GM23338 (cell line): ENCODE measurements around the gene FRYL. TPM values are rescaled to one million over a fixed set of nuclear protein-coding genes. Genes with fewer than 3 reads are reported as not detected.

ENCODE experiments used
- ATAC-seq: fragments of 200-7000 bp; cut with Tn5 transposase; 3 replicates; pipeline ENCODE4 v1.9.1; 2020
- DNase-seq: peaks from one replicate; pipeline ENCODE4 v3.0.0-alpha.2; 2015; ENCODE audit warnings: low spot score
- H2AFZ ChIP-seq: fragments of 200-600 bp; sonication (generic); 2 replicates; pipeline ENCODE4 v1.8.0; 2016; ENCODE audit warnings: antibody characterized with exemption, mild to moderate bottlenecking, moderate library complexity
- H3F3A ChIP-seq: fragments of 200-600 bp; sonication (generic); replicated peaks from 2 replicates; pipeline ENCODE4 v1.8.0; 2017; ENCODE audit warnings: antibody characterized with exemption, mixed run types, low read depth
- H3K27ac ChIP-seq: fragments of 200-600 bp; sonication (generic); 2 replicates; pipeline ENCODE4 v1.6.1; 2016; ENCODE audit warnings: low read depth
- H3K27me3 ChIP-seq: fragments of 200-600 bp; sonication (generic); 2 replicates; pipeline ENCODE4 v1.8.0; 2016; ENCODE audit warnings: mild to moderate bottlenecking, mixed run types, moderate library complexity; ENCODE audit not compliant: insufficient read depth
- H3K36me3 ChIP-seq: fragments of 200-600 bp; sonication (generic); 2 replicates; pipeline ENCODE4 v1.8.0; 2016; ENCODE audit warnings: mild to moderate bottlenecking; ENCODE audit not compliant: insufficient read depth
- H3K4me1 ChIP-seq: fragments of 200-600 bp; sonication (generic); 2 replicates; pipeline ENCODE4 v1.8.0; 2016; ENCODE audit warnings: mild to moderate bottlenecking, moderate library complexity; ENCODE audit not compliant: insufficient read depth
- H3K4me2 ChIP-seq: fragments of 200-600 bp; sonication (generic); 2 replicates; pipeline ENCODE4 v1.7.1; 2017; ENCODE audit warnings: mixed run types
- H3K4me3 ChIP-seq: fragments of 200-600 bp; sonication (generic); 2 replicates; pipeline ENCODE4 v1.6.1; 2016; ENCODE audit warnings: mixed run types
- H3K79me2 ChIP-seq: fragments of 200-600 bp; sonication (generic); replicated peaks from 2 replicates; pipeline ENCODE4 v1.8.0; 2017; ENCODE audit warnings: mild to moderate bottlenecking; ENCODE audit not compliant: insufficient read depth
- H3K9me2 ChIP-seq: fragments of 200-600 bp; sonication (generic); 2 replicates; pipeline ENCODE4 v1.8.0; 2017; ENCODE audit not compliant: insufficient read depth
- H4K20me1 ChIP-seq: fragments of 200-600 bp; sonication (generic); replicated peaks from 2 replicates; pipeline ENCODE4 v1.8.0; 2017; ENCODE audit warnings: mild to moderate bottlenecking; ENCODE audit not compliant: insufficient read depth
- H3K27ac Mint-ChIP-seq: 2 replicates; pipeline ENCODE4 v1.8.0; 2020; ENCODE audit warnings: inconsistent platforms, mild to moderate bottlenecking, moderate library complexity, mixed read lengths
- H3K27me3 Mint-ChIP-seq: 3 replicates; pipeline ENCODE4 v1.8.0; 2022; ENCODE audit warnings: low read depth, mild to moderate bottlenecking, moderate library complexity, mixed read lengths, inconsistent platforms; ENCODE audit not compliant: insufficient read depth, poor library complexity
- H3K36me3 Mint-ChIP-seq: 3 replicates; pipeline ENCODE4 v1.8.0; 2021; ENCODE audit warnings: low read depth, mild to moderate bottlenecking, inconsistent platforms, moderate library complexity, mixed read lengths
- H3K4me1 Mint-ChIP-seq: 3 replicates; pipeline ENCODE4 v1.8.0; 2020; ENCODE audit warnings: mild to moderate bottlenecking, inconsistent platforms, mixed read lengths
- H3K4me3 Mint-ChIP-seq: 3 replicates; pipeline ENCODE4 v1.8.0; 2021; ENCODE audit warnings: moderate library complexity, mild to moderate bottlenecking, inconsistent platforms, mixed read lengths
- H3K9me3 Mint-ChIP-seq: 3 replicates; pipeline ENCODE4 v1.8.0; 2020; ENCODE audit warnings: moderate library complexity, mild to moderate bottlenecking, inconsistent platforms, mixed read lengths
- CREB1 ChIP-seq: fragments of 250-450 bp; sonication (Bioruptor Pico); IDR thresholded peaks from 2 replicates; pipeline ENCODE4 v1.5.0; 2020; ENCODE audit warnings: low read depth, mild to moderate bottlenecking, moderate library complexity
- CTCF ChIP-seq, 2 experiments: fragments of 200-600 bp in 1 of 2; sonication (generic) in 1 of 2; conservative IDR thresholded peaks; 2 replicates each; pipeline versions ENCODE4 v1.5.1 to v1.6.1; 2016 to 2017; ENCODE audit warnings: antibody characterized with exemption in 2 of 2, low read depth in 2 of 2, mild to moderate bottlenecking in 2 of 2, moderate library complexity in 1 of 2
- EZH2 ChIP-seq: fragments of 200-600 bp; sonication (generic); IDR thresholded peaks from one replicate; pipeline ENCODE4 v1.8.0; 2017; ENCODE audit warnings: antibody characterized with exemption, mild to moderate bottlenecking, low read depth; ENCODE audit not compliant: unreplicated experiment
- EZH2phosphoT487 ChIP-seq: fragments of 200-600 bp; sonication (generic); IDR thresholded peaks from one replicate; pipeline ENCODE4 v1.8.1; 2018; ENCODE audit warnings: antibody characterized with exemption; ENCODE audit not compliant: unreplicated experiment
- JUNB ChIP-seq: IDR thresholded peaks from one replicate; pipeline ENCODE4 v1.6.1; 2016; ENCODE audit warnings: antibody characterized with exemption; ENCODE audit not compliant: unreplicated experiment
- POLR2AphosphoS5 ChIP-seq: IDR thresholded peaks from 2 replicates; pipeline ENCODE4 v1.6.1; 2016; ENCODE audit warnings: antibody characterized with exemption, low read depth
- STAT1 ChIP-seq: IDR thresholded peaks from one replicate; pipeline ENCODE4 v1.6.1; 2016; ENCODE audit warnings: antibody characterized with exemption; ENCODE audit not compliant: unreplicated experiment
- ZNF114 ChIP-seq: fragments of 250-450 bp; sonication (Bioruptor Pico); IDR thresholded peaks from 2 replicates; pipeline ENCODE4 v1.5.0; 2020; ENCODE audit warnings: mild to moderate bottlenecking, moderate library complexity
- ZNF331 ChIP-seq: fragments of 250-450 bp; sonication (Bioruptor Pico); IDR thresholded peaks from 2 replicates; pipeline ENCODE4 v1.5.0; 2020; ENCODE audit warnings: low read depth, mild to moderate bottlenecking, moderate library complexity
- polyA plus RNA-seq: library from polyadenylated mRNA; unstranded; fragments of >200 nt; fragmentation: Nextera tagmentation; extraction: Ambion mirVana; gene quantifications from 2 replicates; pipeline ENCODE4 v1.2.1, GENCODE V29; 2016
- total RNA-seq: library from RNA; depleted of rRNA; stranded (reverse); fragments of >200 nt; shearing (Covaris generic); gene quantifications from 2 replicates; pipeline ENCODE4 v1.2.3, GENCODE V29; 2014
- TF ChIP-seq, protein P1 (sequence below): fragments of 250-450 bp; sonication (Bioruptor Pico); IDR thresholded peaks from 2 replicates; pipeline ENCODE4 v1.5.0; 2020; ENCODE audit warnings: mild to moderate bottlenecking, moderate library complexity
- TF ChIP-seq, protein P2 (sequence below): IDR thresholded peaks from one replicate; pipeline ENCODE4 v1.6.1; 2018; ENCODE audit warnings: antibody characterized with exemption; ENCODE audit not compliant: unreplicated experiment

Gene FRYL
- total and polyA plus RNA-seq, 2 experiments from 2014 or later = 30.7 to 53.3 TPM

GRCh38 chr4:48475770-48476169, 304.3 kb downstream of the FRYL start:
- no peaks in the 10 kb centered on the region for H3K36me3 Mint-ChIP-seq
- no peaks in the 10 kb centered on the region for H3F3A ChIP-seq
- peaks cover 4% of the 10 kb centered on the region; the same call in 1 of the 3 replicates for H3K4me1 Mint-ChIP-seq
- ATAC-seq = no peak
- H4K20me1 ChIP-seq = no peaks in the 10 kb centered on the region
- H3K36me3 ChIP-seq = no peaks in the 10 kb centered on the region
- no peak for TF ChIP-seq CTCF (conservative IDR thresholded peaks at IDR 0.05; ENCODE audit: low read depth in 2 of 2)
- TF ChIP-seq ZNF114 = no peak
- TF ChIP-seq EZH2phosphoT487 = no peak
- TF ChIP-seq POLR2AphosphoS5 = no peak
- TF ChIP-seq, protein P1, sequence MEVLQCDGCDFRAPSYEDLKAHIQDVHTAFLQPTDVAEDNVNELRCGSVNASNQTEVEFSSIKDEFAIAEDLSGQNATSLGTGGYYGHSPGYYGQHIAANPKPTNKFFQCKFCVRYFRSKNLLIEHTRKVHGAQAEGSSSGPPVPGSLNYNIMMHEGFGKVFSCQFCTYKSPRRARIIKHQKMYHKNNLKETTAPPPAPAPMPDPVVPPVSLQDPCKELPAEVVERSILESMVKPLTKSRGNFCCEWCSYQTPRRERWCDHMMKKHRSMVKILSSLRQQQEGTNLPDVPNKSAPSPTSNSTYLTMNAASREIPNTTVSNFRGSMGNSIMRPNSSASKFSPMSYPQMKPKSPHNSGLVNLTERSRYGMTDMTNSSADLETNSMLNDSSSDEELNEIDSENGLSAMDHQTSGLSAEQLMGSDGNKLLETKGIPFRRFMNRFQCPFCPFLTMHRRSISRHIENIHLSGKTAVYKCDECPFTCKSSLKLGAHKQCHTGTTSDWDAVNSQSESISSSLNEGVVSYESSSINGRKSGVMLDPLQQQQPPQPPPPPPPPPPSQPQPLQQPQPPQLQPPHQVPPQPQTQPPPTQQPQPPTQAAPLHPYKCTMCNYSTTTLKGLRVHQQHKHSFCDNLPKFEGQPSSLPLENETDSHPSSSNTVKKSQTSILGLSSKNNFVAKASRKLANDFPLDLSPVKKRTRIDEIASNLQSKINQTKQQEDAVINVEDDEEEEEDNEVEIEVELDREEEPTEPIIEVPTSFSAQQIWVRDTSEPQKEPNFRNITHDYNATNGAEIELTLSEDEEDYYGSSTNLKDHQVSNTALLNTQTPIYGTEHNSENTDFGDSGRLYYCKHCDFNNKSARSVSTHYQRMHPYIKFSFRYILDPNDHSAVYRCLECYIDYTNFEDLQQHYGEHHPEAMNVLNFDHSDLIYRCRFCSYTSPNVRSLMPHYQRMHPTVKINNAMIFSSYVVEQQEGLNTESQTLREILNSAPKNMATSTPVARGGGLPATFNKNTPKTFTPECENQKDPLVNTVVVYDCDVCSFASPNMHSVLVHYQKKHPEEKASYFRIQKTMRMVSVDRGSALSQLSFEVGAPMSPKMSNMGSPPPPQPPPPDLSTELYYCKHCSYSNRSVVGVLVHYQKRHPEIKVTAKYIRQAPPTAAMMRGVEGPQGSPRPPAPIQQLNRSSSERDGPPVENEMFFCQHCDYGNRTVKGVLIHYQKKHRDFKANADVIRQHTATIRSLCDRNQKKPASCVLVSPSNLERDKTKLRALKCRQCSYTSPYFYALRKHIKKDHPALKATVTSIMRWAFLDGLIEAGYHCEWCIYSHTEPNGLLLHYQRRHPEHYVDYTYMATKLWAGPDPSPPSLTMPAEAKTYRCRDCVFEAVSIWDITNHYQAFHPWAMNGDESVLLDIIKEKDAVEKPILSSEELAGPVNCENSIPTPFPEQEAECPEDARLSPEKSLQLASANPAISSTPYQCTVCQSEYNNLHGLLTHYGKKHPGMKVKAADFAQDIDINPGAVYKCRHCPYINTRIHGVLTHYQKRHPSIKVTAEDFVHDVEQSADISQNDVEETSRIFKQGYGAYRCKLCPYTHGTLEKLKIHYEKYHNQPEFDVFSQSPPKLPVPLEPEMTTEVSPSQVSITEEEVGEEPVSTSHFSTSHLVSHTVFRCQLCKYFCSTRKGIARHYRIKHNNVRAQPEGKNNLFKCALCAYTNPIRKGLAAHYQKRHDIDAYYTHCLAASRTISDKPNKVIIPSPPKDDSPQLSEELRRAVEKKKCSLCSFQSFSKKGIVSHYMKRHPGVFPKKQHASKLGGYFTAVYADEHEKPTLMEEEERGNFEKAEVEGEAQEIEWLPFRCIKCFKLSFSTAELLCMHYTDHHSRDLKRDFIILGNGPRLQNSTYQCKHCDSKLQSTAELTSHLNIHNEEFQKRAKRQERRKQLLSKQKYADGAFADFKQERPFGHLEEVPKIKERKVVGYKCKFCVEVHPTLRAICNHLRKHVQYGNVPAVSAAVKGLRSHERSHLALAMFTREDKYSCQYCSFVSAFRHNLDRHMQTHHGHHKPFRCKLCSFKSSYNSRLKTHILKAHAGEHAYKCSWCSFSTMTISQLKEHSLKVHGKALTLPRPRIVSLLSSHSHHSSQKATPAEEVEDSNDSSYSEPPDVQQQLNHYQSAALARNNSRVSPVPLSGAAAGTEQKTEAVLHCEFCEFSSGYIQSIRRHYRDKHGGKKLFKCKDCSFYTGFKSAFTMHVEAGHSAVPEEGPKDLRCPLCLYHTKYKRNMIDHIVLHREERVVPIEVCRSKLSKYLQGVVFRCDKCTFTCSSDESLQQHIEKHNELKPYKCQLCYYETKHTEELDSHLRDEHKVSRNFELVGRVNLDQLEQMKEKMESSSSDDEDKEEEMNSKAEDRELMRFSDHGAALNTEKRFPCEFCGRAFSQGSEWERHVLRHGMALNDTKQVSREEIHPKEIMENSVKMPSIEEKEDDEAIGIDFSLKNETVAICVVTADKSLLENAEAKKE (CRISPR knock-in tag) = no peak
- no peak for TF ChIP-seq CREB1 (CRISPR knock-in tag)
- no peak for TF ChIP-seq EZH2
- no peak for TF ChIP-seq JUNB
- TF ChIP-seq ZNF331 (CRISPR knock-in tag) = no peak
- no peak for TF ChIP-seq STAT1
- TF ChIP-seq, protein P2, sequence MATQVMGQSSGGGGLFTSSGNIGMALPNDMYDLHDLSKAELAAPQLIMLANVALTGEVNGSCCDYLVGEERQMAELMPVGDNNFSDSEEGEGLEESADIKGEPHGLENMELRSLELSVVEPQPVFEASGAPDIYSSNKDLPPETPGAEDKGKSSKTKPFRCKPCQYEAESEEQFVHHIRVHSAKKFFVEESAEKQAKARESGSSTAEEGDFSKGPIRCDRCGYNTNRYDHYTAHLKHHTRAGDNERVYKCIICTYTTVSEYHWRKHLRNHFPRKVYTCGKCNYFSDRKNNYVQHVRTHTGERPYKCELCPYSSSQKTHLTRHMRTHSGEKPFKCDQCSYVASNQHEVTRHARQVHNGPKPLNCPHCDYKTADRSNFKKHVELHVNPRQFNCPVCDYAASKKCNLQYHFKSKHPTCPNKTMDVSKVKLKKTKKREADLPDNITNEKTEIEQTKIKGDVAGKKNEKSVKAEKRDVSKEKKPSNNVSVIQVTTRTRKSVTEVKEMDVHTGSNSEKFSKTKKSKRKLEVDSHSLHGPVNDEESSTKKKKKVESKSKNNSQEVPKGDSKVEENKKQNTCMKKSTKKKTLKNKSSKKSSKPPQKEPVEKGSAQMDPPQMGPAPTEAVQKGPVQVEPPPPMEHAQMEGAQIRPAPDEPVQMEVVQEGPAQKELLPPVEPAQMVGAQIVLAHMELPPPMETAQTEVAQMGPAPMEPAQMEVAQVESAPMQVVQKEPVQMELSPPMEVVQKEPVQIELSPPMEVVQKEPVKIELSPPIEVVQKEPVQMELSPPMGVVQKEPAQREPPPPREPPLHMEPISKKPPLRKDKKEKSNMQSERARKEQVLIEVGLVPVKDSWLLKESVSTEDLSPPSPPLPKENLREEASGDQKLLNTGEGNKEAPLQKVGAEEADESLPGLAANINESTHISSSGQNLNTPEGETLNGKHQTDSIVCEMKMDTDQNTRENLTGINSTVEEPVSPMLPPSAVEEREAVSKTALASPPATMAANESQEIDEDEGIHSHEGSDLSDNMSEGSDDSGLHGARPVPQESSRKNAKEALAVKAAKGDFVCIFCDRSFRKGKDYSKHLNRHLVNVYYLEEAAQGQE = no peak
- H3K27ac ChIP-seq = no peak overlapping the region
- no peaks in the 10 kb centered on the region for H3K9me2 ChIP-seq
- peaks cover 9% of the 10 kb centered on the region; the same call in 1 of the 2 replicates for H3K4me1 ChIP-seq
- DNase-seq = no peak
- H3K79me2 ChIP-seq = no peaks in the 10 kb centered on the region
- H2AFZ ChIP-seq = peak overlapping the region; percentile 57; the same call in 1 of the 2 replicates
- H3K27me3 Mint-ChIP-seq = peaks cover 2% of the 10 kb centered on the region
- H3K4me2 ChIP-seq = no peak overlapping the region
- no peaks in the 10 kb centered on the region; the same call in 2 of the 3 replicates for H3K9me3 Mint-ChIP-seq
- H3K27me3 ChIP-seq = no peaks in the 10 kb centered on the region; the same call in 1 of the 2 replicates
- H3K4me3 ChIP-seq = no peak overlapping the region
- no peak overlapping the region for H3K27ac Mint-ChIP-seq
- no peak overlapping the region for H3K4me3 Mint-ChIP-seq
